ENCODE results near the gene MKKS.

The MKKS gene

GRCh38 chr20:10356628-10357027 lies 77.4 kb downstream of the MKKS start:
- Histone ChIP-seq H3K4me3 (ENCODE audit: low read length in 2 of 2) (no peak overlapping the region), H2AK5ac (ENCODE audit: low read depth, low read length) (no peak overlapping the region), H2BK5ac (ENCODE audit: low read length) (no peak overlapping the region), H4K91ac (ENCODE audit: low read depth, low read length, poor library complexity) (no peak overlapping the region), H3K4me1 (ENCODE audit: control insufficient read depth in 2 of 2, insufficient read depth in 1 of 2, low read depth in 1 of 2, low read length in 2 of 2) (peaks cover 6 to 8% of the 10 kb centered on the region in 2 donors), H3K4ac (ENCODE audit: low read length) (no peak overlapping the region), H4K8ac (ENCODE audit: low read depth, low read length) (no peak overlapping the region), H3K27ac (replicated peaks; ENCODE audit: low read length) (no peak overlapping the region), H3K9me3 (replicated peaks in 1 of 2; ENCODE audit: control insufficient read depth in 2 of 2, insufficient read depth in 1 of 2, low read depth in 1 of 2, low read length in 2 of 2) (no peaks in the 10 kb centered on the region), H3K4me2 (ENCODE audit: insufficient read depth, low read length, poor library complexity, severe bottlenecking) (no peak overlapping the region), H2BK120ac (ENCODE audit: low read depth, low read length) (no peak overlapping the region), H3K9ac (ENCODE audit: low read depth, low read length, poor library complexity) (no peak overlapping the region), H3K14ac (ENCODE audit: low read length) (no peak overlapping the region), H3K27me3 (ENCODE audit: control insufficient read depth in 3 of 3, insufficient read depth in 3 of 3, low read depth in 1 of 3, low read length in 3 of 3) (no peaks in the 10 kb centered on the region), H2BK12ac (ENCODE audit: low read length) (no peak overlapping the region), H3K18ac (ENCODE audit: low read length) (no peak overlapping the region), H3K23ac (ENCODE audit: low read depth, low read length, poor library complexity) (no peak overlapping the region), H3K79me1 (ENCODE audit: low read depth, low read length) (no peaks in the 10 kb centered on the region), H2BK15ac (ENCODE audit: low read length) (no peak overlapping the region), H3K36me3 (replicated peaks in 1 of 2; ENCODE audit: control insufficient read depth in 2 of 2, insufficient read depth in 2 of 2, low read length in 2 of 2) (no peaks in the 10 kb centered on the region), H2AFZ (ENCODE audit: low read length) (no peak overlapping the region)
- no peak for DNase-seq (ENCODE audit: low spot score)
- WGBS, 2 donors (ENCODE audit: extremely low coverage in 2 of 2, insufficient read length in 2 of 2, insufficient replicate concordance in 1 of 2) = no CpG with 5 or more reads among the region's 1 CpG

DNA sequence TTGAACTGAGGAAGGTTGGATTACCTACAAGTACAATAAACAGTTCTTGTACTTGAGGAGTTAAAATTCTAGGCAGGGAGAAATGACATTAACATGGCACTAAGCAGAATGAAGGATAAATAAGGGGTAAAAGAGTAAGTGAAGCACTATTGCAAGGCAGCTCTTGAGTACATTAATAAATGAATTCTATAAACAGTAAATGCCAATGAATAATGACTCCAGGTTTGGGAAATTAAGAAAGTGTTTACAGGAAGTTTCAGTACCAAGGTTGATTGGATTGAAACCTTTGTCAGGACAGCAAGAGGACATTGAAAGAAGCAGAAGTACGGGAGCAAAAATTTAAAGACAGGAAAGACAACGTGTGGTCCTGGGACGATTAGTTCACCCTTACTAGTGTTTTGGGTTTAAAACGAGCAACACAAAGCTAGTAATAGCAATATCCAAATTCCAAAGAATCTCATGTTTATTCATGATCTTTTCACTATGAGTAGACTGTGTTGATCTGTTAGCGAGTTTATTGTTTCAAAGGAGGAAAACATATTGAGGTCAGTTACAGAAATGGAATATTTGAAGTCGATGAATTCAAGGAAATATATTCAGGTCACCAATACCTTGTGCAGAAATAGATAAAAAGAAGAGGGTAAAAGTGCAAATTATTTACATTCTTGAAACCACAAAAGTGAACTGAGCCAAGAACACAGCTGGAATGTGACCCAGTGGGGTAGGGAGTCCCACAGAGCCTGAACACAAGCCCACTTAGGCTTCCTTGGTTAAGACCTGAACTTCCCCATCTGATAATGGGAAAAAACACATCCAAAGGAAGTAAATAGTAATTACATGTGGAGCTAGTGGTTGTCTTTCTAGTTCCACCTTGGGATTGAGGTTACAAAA lies 80.8 kb downstream of the MKKS start:
- no CpG with 5 or more reads among the region's 6 CpGs for WGBS, 2 donors (ENCODE audit: extremely low coverage in 2 of 2, insufficient read length in 2 of 2, insufficient replicate concordance in 1 of 2)
- Histone ChIP-seq H2BK15ac (ENCODE audit: low read length) (no peak overlapping the region), H2BK120ac (ENCODE audit: low read depth, low read length) (no peak overlapping the region), H3K18ac (ENCODE audit: low read length) (no peak overlapping the region), H2AFZ (ENCODE audit: low read length) (no peak overlapping the region), H2BK5ac (ENCODE audit: low read length) (no peak overlapping the region), H3K4me3 (ENCODE audit: low read length in 2 of 2) (no peak overlapping the region), H2BK12ac (ENCODE audit: low read length) (no peak overlapping the region), H3K9me3 (replicated peaks in 1 of 2; ENCODE audit: control insufficient read depth in 2 of 2, insufficient read depth in 1 of 2, low read depth in 1 of 2, low read length in 2 of 2) (no peaks in the 10 kb centered on the region), H2AK5ac (ENCODE audit: low read depth, low read length) (no peak overlapping the region), H3K79me1 (ENCODE audit: low read depth, low read length) (no peaks in the 10 kb centered on the region), H3K23ac (ENCODE audit: low read depth, low read length, poor library complexity) (no peak overlapping the region), H3K4ac (ENCODE audit: low read length) (no peak overlapping the region), H3K9ac (ENCODE audit: low read depth, low read length, poor library complexity) (no peak overlapping the region), H3K27ac (replicated peaks; ENCODE audit: low read length) (no peak overlapping the region), H3K4me2 (ENCODE audit: insufficient read depth, low read length, poor library complexity, severe bottlenecking) (no peak overlapping the region), H3K4me1 (ENCODE audit: control insufficient read depth in 2 of 2, insufficient read depth in 1 of 2, low read depth in 1 of 2, low read length in 2 of 2) (peaks cover 6 to 8% of the 10 kb centered on the region in 2 donors), H4K91ac (ENCODE audit: low read depth, low read length, poor library complexity) (no peak overlapping the region), H3K27me3 (ENCODE audit: control insufficient read depth in 3 of 3, insufficient read depth in 3 of 3, low read depth in 1 of 3, low read length in 3 of 3) (no peaks in the 10 kb centered on the region), H4K8ac (ENCODE audit: low read depth, low read length) (no peak overlapping the region), H3K36me3 (replicated peaks in 1 of 2; ENCODE audit: control insufficient read depth in 2 of 2, insufficient read depth in 2 of 2, low read length in 2 of 2) (no peaks in the 10 kb centered on the region), H3K14ac (ENCODE audit: low read length) (no peak overlapping the region)
- DNase-seq (ENCODE audit: low spot score) = no peak

Measured in neuronal stem cell (in vitro differentiated cells).